Measurements from ENCODE around the gene TREML1. TPM values are rescaled to one million over a fixed set of nuclear protein-coding genes. Genes with fewer than 3 reads are reported as not detected.

The TREML1 gene
- total and polyA plus RNA-seq, 9 of the 15 experiments (the other 6 are each of a cell fraction or from before 2014, with no cell fraction given), result not detected

DNA sequence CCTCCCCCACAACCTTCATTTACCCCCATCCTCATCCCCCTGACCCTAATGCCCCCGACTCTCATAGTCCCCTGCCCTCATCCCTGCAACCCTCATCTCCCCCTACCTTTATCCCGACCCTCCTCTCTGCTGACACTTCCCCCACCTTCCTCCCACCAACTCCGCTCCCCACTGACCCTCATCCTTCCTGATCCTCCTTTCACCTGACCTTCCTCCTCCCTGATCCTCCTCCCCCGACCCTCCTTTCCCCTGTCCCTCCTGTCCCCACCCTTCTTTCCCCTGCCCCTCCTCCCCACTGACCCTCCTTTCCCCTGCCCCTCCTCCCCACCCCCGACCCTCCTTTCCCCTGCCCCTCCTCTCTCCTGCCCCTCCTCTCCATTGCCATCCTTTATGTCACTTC, 39.7 kb upstream of the TREML1 start:
- no peak for ATAC-seq
- no peak overlapping the region for H3K4me3 ChIP-seq
- no TSS peak for BruUV-seq (replicated peaks)
- no peaks in the 10 kb centered on the region; a peak in 1 of 5 replicates for H3K4me1 ChIP-seq (replicated peaks in 1 of 2; ENCODE audit: control insufficient read depth in 2 of 2, insufficient read depth in 2 of 2, low read length in 2 of 2)
- no peak for FAIRE-seq
- POLR2A ChIA-PET, result no interaction called here
- no peaks in the 10 kb centered on the region for H3K9me3 ChIP-seq (replicated peaks; ENCODE audit: control insufficient read depth, insufficient read depth, low read depth, low read length)
- DNase-seq (ENCODE audit: extremely low read depth in 1 of 4, low spot score in 3 of 4), result no peak
- intact Hi-C loops (cut with micrococcal nuclease), result loop anchor here (5.0 kb wide), 1 partner anchor 123 kb away; no protein-coding TSS in a partner anchor
- CTCF ChIA-PET (ENCODE audit: low intra/inter-chr PET ratio), result no interaction called here
- WGBS (ENCODE audit: insufficient coverage, low coverage, missing lambda C conversion rate), result no CpG with 5 or more reads among the region's 5 CpGs
- no peak overlapping the region for H2AFZ ChIP-seq (ENCODE audit: low read depth, low read length)
- no peaks in the 10 kb centered on the region for H3K9me1 ChIP-seq (ENCODE audit: control insufficient read depth, insufficient read depth, low read length)
- no peaks in the 10 kb centered on the region for H4K20me1 ChIP-seq (replicated peaks; ENCODE audit: control insufficient read depth, insufficient read depth, low read length)
- no peaks in the 10 kb centered on the region for H3K36me3 ChIP-seq (ENCODE audit: control insufficient read depth, insufficient read depth, low read length)
- H3K27ac ChIP-seq (ENCODE audit: extremely low read depth, low read depth, low read length), result no peak overlapping the region
- no peak overlapping the region for H3K9ac ChIP-seq (ENCODE audit: insufficient read depth in 1 of 2, low read depth in 2 of 2, low read length in 2 of 2)
- H3K4me2 ChIP-seq (ENCODE audit: insufficient read depth, low read length), result no peak overlapping the region
- H3K79me2 ChIP-seq (ENCODE audit: control insufficient read depth, insufficient read depth, low read length), result no peaks in the 10 kb centered on the region
- TF ChIP-seq NR0B1 (IDR thresholded peaks at IDR 0.05; ENCODE audit: partially characterized antibody) (no peak), GTF2A2 (tag; IDR thresholded peaks at IDR 0.05) (no peak), HNRNPK (IDR thresholded peaks at IDR 0.05; ENCODE audit: low read depth, low read length, poor library complexity, severe bottlenecking) (no peak), ZFPM2 (CRISPR knock-in tag; IDR thresholded peaks at IDR 0.05) (no peak), CEBPG (CRISPR knock-in tag; IDR thresholded peaks at IDR 0.05) (no peak), CEBPG (tag; conservative IDR thresholded peaks at IDR 0.05 in 1 of 2, IDR thresholded peaks at IDR 0.05 in 1 of 2) (no peak), DNMT1 (IDR thresholded peaks at IDR 0.05) (no peak), EGR1 (conservative IDR thresholded peaks at IDR 0.05) (no peak), CTBP1 (IDR thresholded peaks at IDR 0.05; ENCODE audit: borderline replicate concordance) (no peak), DPF2 (IDR thresholded peaks at IDR 0.05) (no peak), C11orf30 (IDR thresholded peaks at IDR 0.05; ENCODE audit: low read depth) (no peak), YBX1 (IDR thresholded peaks at IDR 0.05) (no peak), RBBP5 (IDR thresholded peaks at IDR 0.05; ENCODE audit: borderline replicate concordance, insufficient read depth, low read length, poor library complexity, severe bottlenecking) (no peak)
- in situ Hi-C loops (cut with MboI), result no loop called here
- H3K27me3 ChIP-seq (ENCODE audit: control insufficient read depth in 2 of 2, insufficient read depth in 2 of 2, low read length in 2 of 2), result peaks cover 0 to 8% of the 10 kb centered on the region in 2 experiments; a peak in 1 of 5 replicates

Measured in K562 (cell line).